ENCODE measurements around the gene ANKS1A. TPM values are rescaled to one million over a fixed set of nuclear protein-coding genes. Genes with fewer than 3 reads are reported as not detected.

ANKS1A gene
- polyA plus RNA-seq, 3 donors = 1.7 to 8.0 (median 3.1) TPM

DNA sequence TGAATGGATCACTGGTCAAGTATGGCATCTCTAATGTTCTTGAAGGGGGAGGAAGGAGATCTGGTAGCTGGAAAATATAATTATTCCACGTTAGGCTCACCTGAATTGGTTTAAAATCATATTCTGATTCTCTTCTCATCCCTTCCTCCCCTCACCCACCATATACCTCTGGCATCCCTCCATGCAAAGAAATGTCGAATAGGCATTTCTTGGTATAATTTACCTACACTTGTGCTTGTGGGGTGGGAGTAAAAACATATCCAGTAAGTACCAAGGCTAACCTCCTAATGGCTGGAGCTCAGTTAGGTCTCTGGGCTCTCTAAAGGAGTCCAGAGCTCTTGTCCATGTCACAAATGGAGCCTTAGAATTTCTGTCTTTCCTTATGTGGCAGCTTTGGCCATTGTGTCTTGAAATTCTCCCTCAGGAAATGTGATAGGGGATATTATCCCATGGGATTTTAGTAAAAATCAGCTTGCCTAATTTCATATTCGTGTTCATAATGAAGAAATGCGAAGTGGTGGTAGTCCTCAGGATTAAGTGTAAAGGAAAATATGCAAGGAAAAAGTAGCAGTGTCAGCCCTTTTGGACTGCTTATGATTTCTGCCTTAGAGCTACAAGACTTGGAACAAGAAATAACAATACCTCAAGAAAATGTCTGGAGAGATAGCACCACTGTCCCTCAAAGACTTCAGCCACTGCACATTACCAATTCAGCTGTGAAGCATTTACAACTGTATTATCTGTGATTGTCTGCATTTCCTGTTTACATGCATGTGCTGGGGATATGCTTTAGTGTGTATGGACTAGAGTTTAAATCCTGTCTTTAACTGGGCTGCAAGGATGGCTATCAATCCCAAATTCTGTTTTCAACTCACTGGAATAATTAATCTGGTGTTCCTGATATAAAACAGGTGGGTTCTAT is 13.5 kb upstream of the ANKS1A start:
- H3K4me2 ChIP-seq (replicated peaks; ENCODE audit: extremely low read depth, low read length, poor library complexity, severe bottlenecking) = no peak overlapping the region
- Mint-ChIP-seq H3K27ac (peak overlapping the region in 1 of 7 donors; percentile 46), H3K27me3 (ENCODE audit: low read depth in 3 of 3) (peaks cover 0 to 2% (median 0%) of the 10 kb centered on the region in 3 donors), H3K4me3 (no peak overlapping the region), H3K9me3 (no peaks in the 10 kb centered on the region), H3K4me1 (no peaks in the 10 kb centered on the region), H3K36me3 (peaks cover 80 to 88% of the 10 kb centered on the region in 2 donors)
- H3K9ac ChIP-seq (ENCODE audit: insufficient read depth, low read length, poor library complexity, severe bottlenecking) = no peak overlapping the region
- H3K79me2 ChIP-seq (ENCODE audit: insufficient read depth, low read length) = peaks cover 4% of the 10 kb centered on the region
- no peak overlapping the region for H3K4me3 ChIP-seq (replicated peaks in 1 of 3; ENCODE audit: low read depth in 2 of 3, low read length in 3 of 3)
- no peak for DNase-seq
- no peaks in the 10 kb centered on the region for H3K9me3 ChIP-seq (replicated peaks in 1 of 2; ENCODE audit: control insufficient read depth in 1 of 2, insufficient read depth in 1 of 2, low read length in 2 of 2)
- peaks cover 90 to 98% of the 10 kb centered on the region in 2 donors for H3K36me3 ChIP-seq (replicated peaks in 1 of 2; ENCODE audit: control insufficient read depth in 1 of 2, insufficient read depth in 2 of 2, low read length in 2 of 2)
- no peaks in the 10 kb centered on the region for H3K4me1 ChIP-seq (ENCODE audit: control insufficient read depth in 1 of 2, insufficient read depth in 2 of 2, low read length in 2 of 2)
- no peak overlapping the region for H2AFZ ChIP-seq (ENCODE audit: insufficient read depth, low read depth, low read length, poor library complexity, severe bottlenecking)
- H4K20me1 ChIP-seq (ENCODE audit: insufficient read depth, low read length) = peaks cover 4% of the 10 kb centered on the region
- H3K27ac ChIP-seq (ENCODE audit: low read depth in 1 of 2, low read length in 2 of 2) = no peak overlapping the region
- H3K27me3 ChIP-seq (ENCODE audit: control insufficient read depth in 2 of 2, insufficient read depth in 2 of 2, low read length in 2 of 2) = no peaks in the 10 kb centered on the region
- TF ChIP-seq, protein P1, sequence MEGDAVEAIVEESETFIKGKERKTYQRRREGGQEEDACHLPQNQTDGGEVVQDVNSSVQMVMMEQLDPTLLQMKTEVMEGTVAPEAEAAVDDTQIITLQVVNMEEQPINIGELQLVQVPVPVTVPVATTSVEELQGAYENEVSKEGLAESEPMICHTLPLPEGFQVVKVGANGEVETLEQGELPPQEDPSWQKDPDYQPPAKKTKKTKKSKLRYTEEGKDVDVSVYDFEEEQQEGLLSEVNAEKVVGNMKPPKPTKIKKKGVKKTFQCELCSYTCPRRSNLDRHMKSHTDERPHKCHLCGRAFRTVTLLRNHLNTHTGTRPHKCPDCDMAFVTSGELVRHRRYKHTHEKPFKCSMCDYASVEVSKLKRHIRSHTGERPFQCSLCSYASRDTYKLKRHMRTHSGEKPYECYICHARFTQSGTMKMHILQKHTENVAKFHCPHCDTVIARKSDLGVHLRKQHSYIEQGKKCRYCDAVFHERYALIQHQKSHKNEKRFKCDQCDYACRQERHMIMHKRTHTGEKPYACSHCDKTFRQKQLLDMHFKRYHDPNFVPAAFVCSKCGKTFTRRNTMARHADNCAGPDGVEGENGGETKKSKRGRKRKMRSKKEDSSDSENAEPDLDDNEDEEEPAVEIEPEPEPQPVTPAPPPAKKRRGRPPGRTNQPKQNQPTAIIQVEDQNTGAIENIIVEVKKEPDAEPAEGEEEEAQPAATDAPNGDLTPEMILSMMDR (IDR thresholded peaks at IDR 0.05) = no peak
- WGBS (ENCODE audit: insufficient coverage) = no CpG with 5 or more reads among the region's 4 CpGs
- intact Hi-C loops (cut with micrococcal nuclease) = no loop called here

DNA sequence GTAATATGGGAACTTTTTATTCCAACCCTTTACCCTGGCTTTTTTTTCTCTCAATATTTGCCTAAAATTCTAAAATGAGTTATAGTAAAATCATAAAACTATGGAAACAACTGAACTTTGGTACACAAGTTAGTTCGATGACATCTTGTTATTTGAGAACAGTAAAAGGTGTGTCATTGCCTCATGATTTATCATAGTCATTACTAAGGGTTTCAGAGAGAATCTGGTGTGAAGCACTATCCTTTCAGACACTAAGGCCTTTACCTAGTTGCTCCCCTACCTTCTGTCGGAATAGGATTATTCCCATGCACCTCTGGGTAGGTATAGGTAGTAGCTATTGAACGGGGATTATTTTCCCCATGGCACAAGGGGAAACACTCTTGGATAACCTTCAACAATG is 12.6 kb upstream of the ANKS1A start:
- no peaks in the 10 kb centered on the region for H3K9me3 ChIP-seq (replicated peaks in 1 of 2; ENCODE audit: control insufficient read depth in 1 of 2, insufficient read depth in 1 of 2, low read length in 2 of 2)
- no peak overlapping the region for H3K27ac ChIP-seq (ENCODE audit: low read depth in 1 of 2, low read length in 2 of 2)
- WGBS (ENCODE audit: insufficient coverage) = no CpG with 5 or more reads among the region's 3 CpGs
- no peaks in the 10 kb centered on the region for H3K27me3 ChIP-seq (ENCODE audit: control insufficient read depth in 2 of 2, insufficient read depth in 2 of 2, low read length in 2 of 2)
- Mint-ChIP-seq H3K9me3 (no peaks in the 10 kb centered on the region), H3K27me3 (ENCODE audit: low read depth in 3 of 3) (peaks cover 0 to 2% (median 0%) of the 10 kb centered on the region in 3 donors), H3K36me3 (peaks cover 77 to 88% of the 10 kb centered on the region in 2 donors), H3K4me1 (no peaks in the 10 kb centered on the region), H3K4me3 (no peak overlapping the region), H3K27ac (no peak overlapping the region)
- peaks cover 4% of the 10 kb centered on the region for H4K20me1 ChIP-seq (ENCODE audit: insufficient read depth, low read length)
- H3K4me1 ChIP-seq (ENCODE audit: control insufficient read depth in 1 of 2, insufficient read depth in 2 of 2, low read length in 2 of 2) = no peaks in the 10 kb centered on the region
- H3K4me2 ChIP-seq (replicated peaks; ENCODE audit: extremely low read depth, low read length, poor library complexity, severe bottlenecking) = no peak overlapping the region
- intact Hi-C loops (cut with micrococcal nuclease) = no loop called here
- no peak overlapping the region for H2AFZ ChIP-seq (ENCODE audit: insufficient read depth, low read depth, low read length, poor library complexity, severe bottlenecking)
- no peak for DNase-seq
- H3K36me3 ChIP-seq (replicated peaks in 1 of 2; ENCODE audit: control insufficient read depth in 1 of 2, insufficient read depth in 2 of 2, low read length in 2 of 2) = peaks cover 89 to 98% of the 10 kb centered on the region in 2 donors
- H3K4me3 ChIP-seq (replicated peaks in 1 of 3; ENCODE audit: low read depth in 2 of 3, low read length in 3 of 3) = no peak overlapping the region
- no peak overlapping the region for H3K9ac ChIP-seq (ENCODE audit: insufficient read depth, low read length, poor library complexity, severe bottlenecking)
- TF ChIP-seq, protein P1 (IDR thresholded peaks at IDR 0.05) = no peak
- H3K79me2 ChIP-seq (ENCODE audit: insufficient read depth, low read length) = peaks cover 6% of the 10 kb centered on the region

All from CD14-positive monocyte (primary cell).